ENCODE results near the gene EML2. TPM values are rescaled to one million over a fixed set of nuclear protein-coding genes. Genes with fewer than 3 reads are reported as not detected.

EML2 gene
- total RNA-seq, 1 donor from 2014 or later, result 27.1 TPM

DNA sequence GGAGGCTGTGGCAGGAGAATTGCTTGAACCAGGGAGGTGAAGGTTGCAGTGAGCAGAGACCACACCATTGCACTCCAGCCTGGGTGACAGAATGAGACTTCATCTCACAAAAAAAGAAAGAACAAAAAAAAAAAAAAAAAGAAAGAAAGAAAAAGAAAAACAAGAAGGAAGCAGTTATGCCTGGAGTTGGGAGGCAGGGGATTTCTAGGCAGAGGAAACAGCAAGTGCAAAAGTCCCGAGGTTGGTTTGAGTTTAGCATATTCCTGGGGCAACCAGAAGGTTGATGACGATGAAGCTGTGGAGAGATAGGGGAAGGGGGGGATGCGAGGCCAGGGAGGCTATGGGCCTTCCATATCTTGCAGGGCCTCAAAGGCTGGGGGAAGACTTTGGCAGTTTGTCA, 11.5 kb upstream of the EML2 start:
- no peak overlapping the region for H3K4me3 Mint-ChIP-seq (ENCODE audit: unreplicated experiment)
- H3K27ac Mint-ChIP-seq (ENCODE audit: unreplicated experiment), result no peak overlapping the region
- no peaks in the 10 kb centered on the region for H3K9me3 Mint-ChIP-seq (ENCODE audit: unreplicated experiment)
- H3K27me3 Mint-ChIP-seq (ENCODE audit: unreplicated experiment), result no peaks in the 10 kb centered on the region
- TF ChIP-seq CTCF (IDR thresholded peaks at IDR 0.05), result no peak
- DNase-seq (ENCODE audit: extremely low spot score, unreplicated experiment), result no peak
- H3K36me3 Mint-ChIP-seq (ENCODE audit: unreplicated experiment), result no peaks in the 10 kb centered on the region
- H3K4me1 Mint-ChIP-seq (ENCODE audit: unreplicated experiment), result peaks cover 6% of the 10 kb centered on the region

GRCh38 chr19:45646345-45646698, 7.1 kb upstream of the EML2 start:
- H3K36me3 Mint-ChIP-seq (ENCODE audit: unreplicated experiment), result no peaks in the 10 kb centered on the region
- H3K27ac Mint-ChIP-seq (ENCODE audit: unreplicated experiment), result peak overlapping the region; percentile 83
- H3K4me3 Mint-ChIP-seq (ENCODE audit: unreplicated experiment), result peak overlapping the region; percentile 73
- H3K4me1 Mint-ChIP-seq (ENCODE audit: unreplicated experiment), result peaks cover 21% of the 10 kb centered on the region
- no peaks in the 10 kb centered on the region for H3K27me3 Mint-ChIP-seq (ENCODE audit: unreplicated experiment)
- no peaks in the 10 kb centered on the region for H3K9me3 Mint-ChIP-seq (ENCODE audit: unreplicated experiment)
- DNase-seq (ENCODE audit: extremely low spot score, unreplicated experiment), result no peak
- no peak for TF ChIP-seq CTCF (IDR thresholded peaks at IDR 0.05)

DNA sequence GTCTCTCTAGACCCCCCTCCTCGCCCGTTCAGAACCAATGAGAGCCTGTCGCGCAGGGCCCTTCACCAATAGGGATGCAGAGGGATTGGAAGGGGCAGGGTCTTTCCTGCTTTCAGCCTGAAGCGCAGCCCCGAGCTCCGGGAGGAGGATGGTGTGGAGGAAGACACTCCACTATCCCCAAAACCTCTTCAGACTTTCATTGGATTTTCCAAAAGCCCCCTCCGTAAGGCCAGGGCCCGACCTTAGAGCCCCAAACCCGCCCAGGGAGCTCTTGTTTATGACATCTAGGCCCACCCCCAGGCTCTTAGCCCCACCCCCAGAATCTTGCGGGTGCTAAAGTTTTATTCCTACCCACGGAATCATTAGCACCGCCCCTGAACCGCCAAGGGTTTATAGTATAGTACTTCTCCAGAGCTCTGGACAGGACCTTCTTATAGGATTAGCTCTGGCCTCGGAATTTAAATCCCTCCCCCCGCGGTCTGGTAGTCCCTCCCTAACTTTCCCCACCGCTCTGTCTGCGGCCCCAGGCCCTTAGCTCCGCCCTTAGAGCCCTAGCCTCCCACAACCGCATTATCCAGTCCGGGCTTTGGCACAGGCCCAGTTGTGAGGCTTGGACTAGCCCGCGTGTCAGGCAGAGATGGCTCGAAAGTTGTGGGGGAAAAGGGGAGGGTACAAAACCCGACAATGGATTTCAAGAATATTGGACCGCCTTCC, 6.6 kb upstream of the EML2 start:
- Mint-ChIP-seq H3K27me3 (ENCODE audit: unreplicated experiment) (no peaks in the 10 kb centered on the region), H3K9me3 (ENCODE audit: unreplicated experiment) (no peaks in the 10 kb centered on the region), H3K36me3 (ENCODE audit: unreplicated experiment) (no peaks in the 10 kb centered on the region), H3K4me3 (ENCODE audit: unreplicated experiment) (peak overlapping the region; percentile 73), H3K4me1 (ENCODE audit: unreplicated experiment) (peaks cover 26% of the 10 kb centered on the region), H3K27ac (ENCODE audit: unreplicated experiment) (peak overlapping the region; percentile 83)
- no peak for TF ChIP-seq CTCF (IDR thresholded peaks at IDR 0.05)
- peak; percentile 91 for DNase-seq (ENCODE audit: extremely low spot score, unreplicated experiment)

- DNase-seq (ENCODE audit: extremely low spot score, unreplicated experiment), result no peak
- Mint-ChIP-seq H3K27me3 (ENCODE audit: unreplicated experiment) (no peaks in the 10 kb centered on the region), H3K4me3 (ENCODE audit: unreplicated experiment) (peak overlapping the region; percentile 73), H3K27ac (ENCODE audit: unreplicated experiment) (no peak overlapping the region), H3K4me1 (ENCODE audit: unreplicated experiment) (peaks cover 28% of the 10 kb centered on the region), H3K9me3 (ENCODE audit: unreplicated experiment) (no peaks in the 10 kb centered on the region), H3K36me3 (ENCODE audit: unreplicated experiment) (no peaks in the 10 kb centered on the region)
- TF ChIP-seq CTCF (IDR thresholded peaks at IDR 0.05), result no peak
Observed at GRCh38 chr19:45645068-45645630, 6.0 kb upstream of the EML2 start.

- Mint-ChIP-seq H3K36me3 (ENCODE audit: unreplicated experiment) (no peaks in the 10 kb centered on the region), H3K27ac (ENCODE audit: unreplicated experiment) (no peak overlapping the region), H3K9me3 (ENCODE audit: unreplicated experiment) (no peaks in the 10 kb centered on the region), H3K4me3 (ENCODE audit: unreplicated experiment) (no peak overlapping the region), H3K27me3 (ENCODE audit: unreplicated experiment) (no peaks in the 10 kb centered on the region), H3K4me1 (ENCODE audit: unreplicated experiment) (peaks cover 28% of the 10 kb centered on the region)
- TF ChIP-seq CTCF (IDR thresholded peaks at IDR 0.05), result no peak
- no peak for DNase-seq (ENCODE audit: extremely low spot score, unreplicated experiment)
Observed at GRCh38 chr19:45643927-45644771, 5.0 kb upstream of the EML2 start.
